Measurements from ENCODE around the gene GRIK2.

DNA sequence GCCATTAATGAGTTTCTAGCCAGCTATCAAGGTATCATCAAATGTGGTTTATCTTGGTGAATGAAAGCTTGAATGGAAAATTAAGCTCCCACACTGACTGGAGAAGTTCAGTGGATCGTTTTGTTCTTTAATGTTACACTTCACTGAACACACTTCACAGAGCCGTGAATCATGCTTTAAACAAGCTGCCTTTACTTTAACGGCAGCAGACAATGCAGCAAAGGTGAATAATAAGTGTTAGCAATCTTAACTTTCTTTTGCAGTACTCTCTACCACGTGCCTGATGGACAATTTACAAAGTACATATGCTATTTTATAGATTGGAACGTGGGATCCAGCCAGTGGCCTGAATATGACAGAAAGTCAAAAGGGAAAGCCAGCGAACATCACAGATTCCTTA lies 424.5 kb downstream of the GRIK2 start:
- TF ChIP-seq, protein P1, sequence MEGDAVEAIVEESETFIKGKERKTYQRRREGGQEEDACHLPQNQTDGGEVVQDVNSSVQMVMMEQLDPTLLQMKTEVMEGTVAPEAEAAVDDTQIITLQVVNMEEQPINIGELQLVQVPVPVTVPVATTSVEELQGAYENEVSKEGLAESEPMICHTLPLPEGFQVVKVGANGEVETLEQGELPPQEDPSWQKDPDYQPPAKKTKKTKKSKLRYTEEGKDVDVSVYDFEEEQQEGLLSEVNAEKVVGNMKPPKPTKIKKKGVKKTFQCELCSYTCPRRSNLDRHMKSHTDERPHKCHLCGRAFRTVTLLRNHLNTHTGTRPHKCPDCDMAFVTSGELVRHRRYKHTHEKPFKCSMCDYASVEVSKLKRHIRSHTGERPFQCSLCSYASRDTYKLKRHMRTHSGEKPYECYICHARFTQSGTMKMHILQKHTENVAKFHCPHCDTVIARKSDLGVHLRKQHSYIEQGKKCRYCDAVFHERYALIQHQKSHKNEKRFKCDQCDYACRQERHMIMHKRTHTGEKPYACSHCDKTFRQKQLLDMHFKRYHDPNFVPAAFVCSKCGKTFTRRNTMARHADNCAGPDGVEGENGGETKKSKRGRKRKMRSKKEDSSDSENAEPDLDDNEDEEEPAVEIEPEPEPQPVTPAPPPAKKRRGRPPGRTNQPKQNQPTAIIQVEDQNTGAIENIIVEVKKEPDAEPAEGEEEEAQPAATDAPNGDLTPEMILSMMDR (IDR thresholded peaks at IDR 0.05): no peak
- TF ChIP-seq POLR2A (IDR thresholded peaks at IDR 0.05): no peak

Measured in Peyer's patch (tissue), 4 donors.